Occipital lobe (tissue), 2 donors: ENCODE data around the gene TKFC. TPM values are rescaled to one million over a fixed set of nuclear protein-coding genes. Genes with fewer than 3 reads are reported as not detected.
A peak's percentile ranks its signal among the peaks of the same experiment; 100 is the strongest.

Source experiments
- DNase-seq: peaks from one replicate; lab custom pipeline; 2025; lab: John Stamatoyannopoulos, UW
- total RNA-seq: library from RNA; depleted of rRNA; stranded (reverse); fragments of >200 nt; gene quantifications from one replicate; pipeline ENCODE4 v1.2.3, GENCODE V29; 2014

Gene TKFC
- total RNA-seq, 1 donor from 2014 or later = 10.6 TPM

GRCh38 chr11:61345170-61345610 is 12.2 kb downstream of the TKFC start:
- no peak for DNase-seq

GRCh38 chr11:61345954-61346843 is 13.2 kb downstream of the TKFC start:
- no peak for DNase-seq

GRCh38 chr11:61347916-61348461 is 15.0 kb downstream of the TKFC start:
- no peak for DNase-seq

GRCh38 chr11:61349189-61349751 is 16.2 kb downstream of the TKFC start:
- no peak for DNase-seq

- DNase-seq = no peak
Observed at GRCh38 chr11:61349916-61350315, 16.9 kb downstream of the TKFC start.

GRCh38 chr11:61350336-61350735 is 17.3 kb downstream of the TKFC start:
- DNase-seq = no peak

- no peak for DNase-seq
Observed at GRCh38 chr11:61350803-61351202, 17.8 kb downstream of the TKFC start.

- DNase-seq = no peak
Observed at GRCh38 chr11:61352038-61352437, 19.0 kb downstream of the TKFC start.

- no peak for DNase-seq
Observed at GRCh38 chr11:61353131-61354067, 20.4 kb downstream of the TKFC start.

GRCh38 chr11:61354208-61354607 is 21.2 kb downstream of the TKFC start:
- DNase-seq = no peak

- no peak for DNase-seq
Observed at GRCh38 chr11:61356706-61357105, 23.7 kb downstream of the TKFC start.

- DNase-seq = no peak
Observed at GRCh38 chr11:61357233-61357893, 24.3 kb downstream of the TKFC start.

- no peak for DNase-seq
Observed at GRCh38 chr11:61357894-61358239, 24.8 kb downstream of the TKFC start.

GRCh38 chr11:61358566-61358965 is 25.5 kb downstream of the TKFC start:
- DNase-seq = no peak

- DNase-seq = no peak
Observed at GRCh38 chr11:61359516-61359915, 26.5 kb downstream of the TKFC start.

GRCh38 chr11:61361237-61361740 is 28.3 kb downstream of the TKFC start:
- no peak for DNase-seq

GRCh38 chr11:61361741-61362541 is 28.9 kb downstream of the TKFC start, which contains the start of the genes CYB561A3 and TMEM138:
Gene CYB561A3, minus strand, starts transcription at chr11:61361882. Its CDS starts 5,169 bp downstream, at chr11:61356713.
Gene TMEM138, plus strand, starts transcription at chr11:61362374. Its CDS starts 2,017 bp downstream, at chr11:61364391.
- peak; percentile 94 for DNase-seq

- DNase-seq = no peak
Observed at GRCh38 chr11:61362542-61362875, 29.5 kb downstream of the TKFC start.

GRCh38 chr11:61364012-61364675 is 31.1 kb downstream of the TKFC start:
- DNase-seq = no peak
